Naive B cell (primary cell): Measurements from ENCODE around the gene MATN1. TPM values are rescaled to one million over a fixed set of nuclear protein-coding genes. Genes with fewer than 3 reads are reported as not detected.

Source experiments
- ATAC-seq, 2 donors: fragments of 150-1000 bp; cut with Tn5 transposase; 2 replicates each; pipeline ENCODE4 v1.10.0; 2021; ENCODE audit warnings: low read depth in 2 of 2, mild to moderate bottlenecking in 2 of 2, moderate library complexity in 2 of 2
- DNase-seq: peaks from one replicate; pipeline ENCODE4 v3.0.0; 2022
- H3K27ac Mint-ChIP-seq, 6 donors: one replicate each; pipeline ENCODE4 v1.8.0; 2020 to 2022; ENCODE audit warnings: mild to moderate bottlenecking in 6 of 6, mixed read lengths in 6 of 6, moderate library complexity in 5 of 6, inconsistent platforms in 2 of 6
- H3K27me3 Mint-ChIP-seq, 3 donors: one replicate each; pipeline ENCODE4 v1.8.0; 2021 to 2022; ENCODE audit warnings: mixed read lengths in 3 of 3, mild to moderate bottlenecking in 1 of 3
- H3K36me3 Mint-ChIP-seq, 2 donors: one replicate each; pipeline ENCODE4 v1.8.0; 2020 to 2022; ENCODE audit warnings: mixed read lengths in 2 of 2, inconsistent platforms in 1 of 2, mild to moderate bottlenecking in 1 of 2
- H3K4me1 Mint-ChIP-seq, 3 donors: one replicate each; pipeline ENCODE4 v1.8.0; 2020 to 2022; ENCODE audit warnings: mixed read lengths in 3 of 3, inconsistent platforms in 1 of 3, mild to moderate bottlenecking in 1 of 3, moderate library complexity in 1 of 3
- H3K4me3 Mint-ChIP-seq, 8 donors: one replicate each; pipeline ENCODE4 v1.8.0; 2020 to 2022; ENCODE audit warnings: mild to moderate bottlenecking in 8 of 8, mixed read lengths in 8 of 8, moderate library complexity in 8 of 8, inconsistent platforms in 2 of 8
- H3K9me3 Mint-ChIP-seq, 7 donors: one replicate each; pipeline ENCODE4 v1.8.0; 2020 to 2022; ENCODE audit warnings: mixed read lengths in 7 of 7, mild to moderate bottlenecking in 5 of 7, inconsistent platforms in 2 of 7, moderate library complexity in 1 of 7
- polyA plus RNA-seq, 6 donors: library from polyadenylated mRNA; unstranded; fragments of 300-500 nt; fragmentation: Illumina TruSeq; gene quantifications; one replicate each; pipeline ENCODE4 v1.2.3, GENCODE V29; 2021; ENCODE audit warnings: low read depth in 6 of 6

MATN1 gene
- polyA plus RNA-seq, 6 donors from 2014 or later, result 0.21 to 3.1 (median 0.39) TPM

- H3K36me3 Mint-ChIP-seq, result peaks cover 42 to 67% of the 10 kb centered on the region in 2 donors
- peaks cover 0 to 4% (median 0%) of the 10 kb centered on the region in 7 donors for H3K9me3 Mint-ChIP-seq
- peak overlapping the region in 4 of 8 donors; percentile 35 to 67 (median 46) for H3K4me3 Mint-ChIP-seq
- DNase-seq (no peak), ATAC-seq (no peak)
- H3K4me1 Mint-ChIP-seq, result peaks cover 66 to 79% (median 77%) of the 10 kb centered on the region in 3 donors
- no peaks in the 10 kb centered on the region for H3K27me3 Mint-ChIP-seq
- H3K27ac Mint-ChIP-seq, result peak overlapping the region; percentile 83 to 98 (median 96)
These were observed 15.6 kb upstream of the MATN1 start for GRCh38 chr1:30738715-30739559.

DNA sequence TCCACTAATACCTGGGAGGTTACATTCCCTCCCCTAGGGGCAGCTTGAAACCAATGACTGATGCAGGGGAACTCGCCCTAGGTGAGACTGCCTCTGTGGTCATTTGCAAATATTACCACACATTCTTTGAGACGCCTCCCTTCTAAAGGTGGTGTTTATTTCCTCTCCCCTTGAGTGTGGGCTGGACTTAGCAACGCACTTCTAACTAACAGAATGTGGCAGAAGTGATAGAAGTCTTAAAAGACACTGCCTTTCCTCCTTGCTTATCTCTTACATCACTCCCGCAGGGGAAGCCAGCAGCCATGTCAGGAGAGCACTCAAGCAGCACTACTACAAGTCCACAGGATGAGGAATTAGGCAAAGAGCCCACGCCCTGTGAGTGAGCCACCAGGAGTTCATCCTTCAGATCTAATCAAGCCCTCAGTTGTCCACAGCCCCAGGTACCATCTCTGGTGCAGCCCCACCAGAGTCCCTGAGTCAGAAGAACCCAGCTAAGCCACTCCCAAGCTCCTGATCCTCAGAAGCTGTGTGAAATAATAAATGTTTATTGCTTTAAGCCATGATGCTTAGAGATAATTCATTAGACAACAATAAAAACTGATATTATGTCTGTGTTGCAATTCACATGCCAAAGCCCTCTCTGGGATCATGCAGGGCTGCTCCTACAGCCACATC is 14.8 kb upstream of the MATN1 start:
- ATAC-seq (peak; percentile 11), DNase-seq (no peak)
- Mint-ChIP-seq H3K36me3 (peaks cover 37 to 66% of the 10 kb centered on the region in 2 donors), H3K4me3 (peak overlapping the region in 4 of 8 donors; percentile 35 to 55 (median 43)), H3K9me3 (peaks cover 0 to 2% (median 0%) of the 10 kb centered on the region in 7 donors), H3K4me1 (peaks cover 65 to 73% (median 72%) of the 10 kb centered on the region in 3 donors), H3K27ac (peak overlapping the region; percentile 75 to 98 (median 92)), H3K27me3 (no peaks in the 10 kb centered on the region)

DNA sequence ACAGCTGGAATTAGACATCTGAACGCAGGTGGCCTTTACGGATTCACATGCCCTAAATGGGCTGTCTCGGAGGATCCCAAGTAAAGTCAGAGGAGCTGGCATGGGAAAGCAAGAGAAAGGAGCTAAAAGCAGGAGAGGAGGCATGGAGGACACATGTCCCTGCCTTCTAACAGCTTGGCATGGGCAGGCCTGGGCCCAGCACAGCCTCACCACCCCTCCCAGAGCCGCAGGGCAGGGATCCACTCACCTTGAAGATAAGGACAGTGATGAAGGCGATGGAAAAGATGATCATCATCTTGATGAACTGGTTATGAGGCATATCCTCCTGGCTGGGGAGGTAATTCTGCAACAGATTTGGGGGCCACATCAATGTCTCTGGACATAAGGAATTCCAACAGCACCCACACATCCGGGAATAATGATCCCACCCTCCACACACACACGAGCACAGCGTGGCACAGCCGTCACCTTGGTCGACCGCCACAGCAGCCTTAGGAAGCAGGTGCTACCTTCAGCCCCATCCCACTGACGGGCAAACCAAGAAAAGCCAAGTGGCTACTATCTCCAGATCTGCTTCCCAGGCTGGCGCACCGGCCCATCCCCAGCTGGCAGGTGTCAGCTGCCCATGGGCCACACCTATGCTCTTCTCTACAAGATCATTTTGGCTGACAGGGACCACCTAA is 14.1 kb upstream of the MATN1 start:
- Mint-ChIP-seq H3K27me3 (no peaks in the 10 kb centered on the region), H3K27ac (peak overlapping the region; percentile 75 to 98 (median 88)), H3K4me1 (peaks cover 58 to 73% (median 70%) of the 10 kb centered on the region in 3 donors), H3K4me3 (peak overlapping the region in 2 of 8 donors; percentile 39 to 76), H3K36me3 (peaks cover 37 to 67% of the 10 kb centered on the region in 2 donors), H3K9me3 (peaks cover 0 to 2% (median 0%) of the 10 kb centered on the region in 7 donors)
- ATAC-seq (no peak), DNase-seq (no peak)

DNA sequence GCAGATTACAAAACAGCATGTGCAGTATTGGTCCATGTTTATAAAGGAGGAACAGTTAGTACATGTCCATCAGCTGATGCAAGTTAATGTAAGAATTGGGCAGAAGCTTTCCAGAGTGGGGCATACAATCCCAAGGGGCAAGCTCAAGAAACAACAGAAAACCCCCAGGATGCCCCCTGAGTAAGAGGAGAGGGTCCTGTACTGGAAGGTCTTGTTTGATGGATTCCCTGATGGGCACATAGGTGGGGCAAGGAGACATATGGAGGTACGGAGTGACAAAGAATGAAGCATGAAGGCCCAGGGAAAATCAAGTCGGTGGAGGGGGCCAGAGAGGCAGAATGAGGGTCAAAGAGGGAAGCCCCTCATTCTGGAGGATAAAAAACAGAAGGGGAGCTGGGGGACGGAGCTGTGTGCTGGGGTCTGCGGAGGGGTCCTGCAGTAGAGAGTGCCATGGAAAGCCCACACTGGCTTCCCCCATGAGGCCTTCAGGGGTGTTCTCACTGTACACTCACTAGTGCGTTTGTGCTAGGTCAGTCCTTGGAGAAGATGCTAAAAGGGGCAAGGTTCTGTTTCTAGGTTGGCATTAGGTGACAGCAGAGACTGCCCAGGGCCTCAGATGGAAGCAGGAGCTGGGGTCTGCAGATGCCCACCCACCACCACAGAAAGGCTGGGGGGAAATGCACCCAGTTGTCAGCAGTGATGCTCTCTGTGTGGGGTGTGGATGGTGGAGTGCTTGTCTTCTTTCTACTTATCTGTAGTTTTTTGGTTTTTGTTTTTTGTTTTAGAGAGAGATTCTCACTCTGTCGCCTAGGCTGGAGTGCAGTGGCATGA is 12.5 kb upstream of the MATN1 start:
- no peak for ATAC-seq
- H3K4me3 Mint-ChIP-seq, result peak overlapping the region in 5 of 8 donors; percentile 20 to 72 (median 33)
- peaks cover 0 to 6% (median 0%) of the 10 kb centered on the region in 7 donors for H3K9me3 Mint-ChIP-seq
- peaks cover 55 to 71% (median 70%) of the 10 kb centered on the region in 3 donors for H3K4me1 Mint-ChIP-seq
- H3K27ac Mint-ChIP-seq, result peak overlapping the region; percentile 33 to 96 (median 90)
- no peaks in the 10 kb centered on the region for H3K27me3 Mint-ChIP-seq
- no peak for DNase-seq
- peaks cover 31 to 54% of the 10 kb centered on the region in 2 donors for H3K36me3 Mint-ChIP-seq

GRCh38 chr1:30735124-30735523 is 11.7 kb upstream of the MATN1 start:
- H3K4me3 Mint-ChIP-seq, result peak overlapping the region in 5 of 8 donors; percentile 4 to 72 (median 29)
- H3K27me3 Mint-ChIP-seq, result no peaks in the 10 kb centered on the region
- ATAC-seq (no peak), DNase-seq (no peak)
- peak overlapping the region; percentile 33 to 96 (median 84) for H3K27ac Mint-ChIP-seq
- peaks cover 31 to 47% of the 10 kb centered on the region in 2 donors for H3K36me3 Mint-ChIP-seq
- peaks cover 0 to 6% (median 0%) of the 10 kb centered on the region in 7 donors for H3K9me3 Mint-ChIP-seq
- H3K4me1 Mint-ChIP-seq, result peaks cover 55 to 71% (median 70%) of the 10 kb centered on the region in 3 donors

DNA sequence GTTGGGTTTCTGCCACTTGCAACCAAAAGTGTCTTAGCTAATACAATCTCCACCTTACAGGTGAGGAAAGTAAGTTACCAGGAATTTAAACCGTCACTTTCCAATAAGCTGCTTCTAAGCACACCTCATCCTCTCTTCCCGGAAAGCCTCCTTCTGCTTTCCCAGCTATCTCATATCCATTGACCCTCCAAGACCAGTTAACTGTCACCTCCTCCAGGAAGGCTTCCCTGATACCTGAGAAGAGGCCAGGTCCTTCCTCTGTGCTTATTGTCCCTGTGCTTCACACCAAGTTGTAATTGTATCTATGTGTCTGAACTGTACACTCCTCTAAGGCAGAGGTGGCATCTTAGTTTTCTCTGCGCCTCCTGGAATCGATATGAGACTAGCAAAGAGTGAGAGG is 11.2 kb upstream of the MATN1 start:
- peaks cover 31 to 43% of the 10 kb centered on the region in 2 donors for H3K36me3 Mint-ChIP-seq
- H3K9me3 Mint-ChIP-seq, result peaks cover 0 to 6% (median 0%) of the 10 kb centered on the region in 7 donors
- H3K4me1 Mint-ChIP-seq, result peaks cover 58 to 71% (median 70%) of the 10 kb centered on the region in 3 donors
- peak overlapping the region in 1 of 8 donors; percentile 72 for H3K4me3 Mint-ChIP-seq
- H3K27me3 Mint-ChIP-seq, result no peaks in the 10 kb centered on the region
- no peak for DNase-seq
- H3K27ac Mint-ChIP-seq, result peak overlapping the region; percentile 33 to 96 (median 70)
- ATAC-seq, result no peak

GRCh38 chr1:30734106-30734505 is 10.7 kb upstream of the MATN1 start:
- Mint-ChIP-seq H3K27me3 (no peaks in the 10 kb centered on the region), H3K4me3 (peak overlapping the region in 3 of 8 donors; percentile 29 to 66 (median 50)), H3K9me3 (peaks cover 0 to 6% (median 0%) of the 10 kb centered on the region in 7 donors), H3K36me3 (peaks cover 26 to 38% of the 10 kb centered on the region in 2 donors), H3K4me1 (peaks cover 58 to 71% (median 70%) of the 10 kb centered on the region in 3 donors), H3K27ac (peak overlapping the region in 4 of 6 donors; percentile 33 to 96 (median 88))
- no peak for ATAC-seq
- DNase-seq, result no peak

DNA sequence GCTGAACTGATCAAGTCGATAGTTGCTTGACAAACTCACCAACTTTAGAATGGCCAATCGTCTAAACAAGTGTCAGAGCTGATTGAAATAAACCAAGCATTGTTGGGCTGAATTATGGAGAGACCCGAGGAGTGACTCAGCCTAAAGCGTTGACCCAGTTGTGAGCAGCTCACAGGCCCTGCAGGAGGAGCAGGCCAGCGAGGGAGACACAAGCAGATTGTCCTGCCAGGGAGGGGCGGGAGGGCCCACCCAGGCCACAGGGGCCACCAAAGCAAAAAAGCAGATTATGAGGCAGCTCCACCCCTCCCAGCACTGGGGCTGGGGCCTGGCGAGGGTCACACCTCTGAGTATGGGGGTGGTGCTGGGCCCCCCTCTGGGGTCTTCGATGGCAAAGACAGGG is 10.1 kb upstream of the MATN1 start:
- peaks cover 0 to 3% (median 0%) of the 10 kb centered on the region in 7 donors for H3K9me3 Mint-ChIP-seq
- peak overlapping the region; percentile 18 to 96 (median 87) for H3K27ac Mint-ChIP-seq
- no peak for ATAC-seq
- H3K4me1 Mint-ChIP-seq, result peaks cover 59 to 71% (median 70%) of the 10 kb centered on the region in 3 donors
- peaks cover 22 to 32% of the 10 kb centered on the region in 2 donors for H3K36me3 Mint-ChIP-seq
- no peaks in the 10 kb centered on the region for H3K27me3 Mint-ChIP-seq
- DNase-seq, result no peak
- peak overlapping the region in 4 of 8 donors; percentile 18 to 69 (median 41) for H3K4me3 Mint-ChIP-seq

DNA sequence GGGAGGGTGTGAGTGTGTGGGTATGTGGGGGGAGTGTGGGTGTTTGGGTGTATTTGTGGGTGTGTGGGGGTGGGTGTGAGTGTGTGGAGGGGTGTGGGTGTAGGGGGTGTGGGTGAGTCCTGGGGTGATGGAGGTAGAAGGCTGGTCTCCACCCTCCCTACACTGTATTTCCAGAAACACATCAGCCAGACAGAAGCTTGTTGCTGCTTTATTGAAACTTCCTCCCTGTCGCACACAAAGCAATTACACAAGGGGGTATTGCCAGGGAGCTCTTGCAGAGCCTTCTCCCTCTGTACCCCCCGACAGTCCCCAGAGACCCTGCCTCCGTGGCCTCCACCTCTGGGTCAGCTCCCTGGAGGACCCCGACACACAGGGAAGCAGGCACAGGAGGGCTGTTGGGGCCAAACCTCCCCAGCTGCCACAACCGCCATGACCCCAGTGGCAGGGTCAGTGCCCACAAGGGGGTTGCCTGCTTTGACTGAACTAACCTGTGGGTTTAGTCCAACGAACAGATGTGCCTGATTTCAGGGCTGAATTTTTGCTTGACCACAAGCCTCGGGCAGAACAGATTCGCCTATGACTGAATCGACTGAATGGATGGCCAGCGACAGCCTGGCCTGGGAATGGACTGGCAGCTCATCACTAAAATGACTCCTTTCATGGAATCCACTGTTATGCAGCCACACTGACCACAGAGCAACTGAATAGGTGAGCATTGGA is 9.1 kb upstream of the MATN1 start:
- Mint-ChIP-seq H3K27ac (peak overlapping the region; percentile 94 to 98 (median 95)), H3K27me3 (no peaks in the 10 kb centered on the region), H3K9me3 (peaks cover 0 to 3% (median 0%) of the 10 kb centered on the region in 7 donors), H3K4me3 (peak overlapping the region; percentile 15 to 89 (median 55)), H3K4me1 (peaks cover 68 to 71% (median 70%) of the 10 kb centered on the region in 3 donors), H3K36me3 (peaks cover 22 to 28% of the 10 kb centered on the region in 2 donors)
- DNase-seq (peak; percentile 75), ATAC-seq (peak; percentile 72 to 81)

DNA sequence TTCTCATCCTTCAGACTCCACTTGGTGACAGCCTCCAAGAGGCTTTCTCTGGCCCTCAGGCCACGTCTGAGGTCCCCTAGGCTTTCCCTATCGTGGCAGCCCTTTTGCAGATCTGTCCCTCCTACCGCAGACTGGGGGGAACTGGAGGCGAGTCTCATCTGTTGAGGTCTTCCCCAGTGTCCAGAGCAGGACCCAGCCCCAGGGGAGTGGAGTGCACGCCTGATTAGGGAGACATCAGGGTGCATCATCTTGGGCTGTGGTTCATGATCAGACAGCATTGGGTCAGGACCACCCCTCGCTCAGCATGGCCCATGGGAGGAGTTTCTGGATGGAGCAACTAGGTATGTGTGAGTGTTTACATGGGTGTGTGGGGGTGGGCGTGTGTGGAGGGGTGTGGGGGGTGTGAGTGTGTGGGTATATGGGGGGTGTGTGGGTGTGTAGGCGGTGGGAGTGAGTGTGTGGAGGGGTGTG is 8.5 kb upstream of the MATN1 start:
- DNase-seq, result no peak
- Mint-ChIP-seq H3K36me3 (peaks cover 17 to 28% of the 10 kb centered on the region in 2 donors), H3K4me3 (peak overlapping the region; percentile 59 to 89 (median 81)), H3K9me3 (peaks cover 0 to 3% (median 0%) of the 10 kb centered on the region in 7 donors), H3K4me1 (peaks cover 69% of the 10 kb centered on the region in 3 donors), H3K27ac (peak overlapping the region; percentile 93 to 98 (median 96)), H3K27me3 (no peaks in the 10 kb centered on the region)
- ATAC-seq, result no peak

- DNase-seq, result no peak
- H3K4me3 Mint-ChIP-seq, result peak overlapping the region; percentile 64 to 91 (median 81)
- no peaks in the 10 kb centered on the region for H3K27me3 Mint-ChIP-seq
- peak overlapping the region; percentile 93 to 98 (median 97) for H3K27ac Mint-ChIP-seq
- peaks cover 63 to 67% (median 67%) of the 10 kb centered on the region in 3 donors for H3K4me1 Mint-ChIP-seq
- H3K9me3 Mint-ChIP-seq, result peaks cover 0 to 3% (median 0%) of the 10 kb centered on the region in 7 donors
- ATAC-seq, result no peak
- peaks cover 13 to 27% of the 10 kb centered on the region in 2 donors for H3K36me3 Mint-ChIP-seq
These were observed 7.9 kb upstream of the MATN1 start for GRCh38 chr1:30731109-30731805.
